GM21529 (cell line): ENCODE results near the gene CD81.

Experiments used
- ATAC-seq: cut with Tn5 transposase; IDR thresholded peaks from one replicate; pipeline ENCODE4 v1.9.1; 2021; ENCODE audit not compliant: unreplicated experiment

Gene CD81

GRCh38 chr11:2433106-2433925 lies 56.2 kb downstream of the CD81 start:
- no peak for ATAC-seq

- ATAC-seq, result no peak
These were observed 56.9 kb downstream of the CD81 start for GRCh38 chr11:2434008-2434407.

GRCh38 chr11:2434506-2435255 lies 57.6 kb downstream of the CD81 start:
- no peak for ATAC-seq

- ATAC-seq, result no peak
These were observed 58.3 kb downstream of the CD81 start for GRCh38 chr11:2435288-2436012.

GRCh38 chr11:2436013-2436520 lies 59.0 kb downstream of the CD81 start:
- no peak for ATAC-seq

GRCh38 chr11:2436521-2437031 lies 59.5 kb downstream of the CD81 start:
- ATAC-seq, result no peak

- ATAC-seq, result no peak
These were observed 60.4 kb downstream of the CD81 start for GRCh38 chr11:2437516-2437915.

GRCh38 chr11:2439820-2440219 lies 62.7 kb downstream of the CD81 start:
- no peak for ATAC-seq

- no peak for ATAC-seq
These were observed 63.5 kb downstream of the CD81 start for GRCh38 chr11:2440646-2441045.

GRCh38 chr11:2441171-2441570 lies 64.1 kb downstream of the CD81 start:
- ATAC-seq, result no peak

GRCh38 chr11:2442589-2442988 lies 65.5 kb downstream of the CD81 start:
- ATAC-seq, result no peak

GRCh38 chr11:2443406-2443805 lies 66.3 kb downstream of the CD81 start:
- no peak for ATAC-seq

- no peak for ATAC-seq
These were observed 67.0 kb downstream of the CD81 start, which contains the start of gene TRPM5 for GRCh38 chr11:2443881-2444820. TSS of gene TRPM5 (minus strand) at chr11:2444514. CDS start at chr11:2423036, 21,478 bp downstream.

- ATAC-seq, result no peak
These were observed 68.0 kb downstream of the CD81 start, which contains the start of gene KCNQ1 for GRCh38 chr11:2444821-2445745. TSS of gene KCNQ1 (plus strand) at chr11:2445008. CDS start at chr11:2445099, 91 bp downstream.

GRCh38 chr11:2445746-2446551 lies 68.8 kb downstream of the CD81 start:
- ATAC-seq, result no peak

GRCh38 chr11:2446590-2447252 lies 69.6 kb downstream of the CD81 start:
- no peak for ATAC-seq
